Vagina (tissue), 2 donors: ENCODE data around the gene SCN5A.

Experiments used
- CTCF ChIP-seq, 3 experiments: fragments of 450-650 bp in 2 of 3; fragments of 200-600 bp in 1 of 3; sonication (generic) in 1 of 3; IDR thresholded peaks; one replicate each; pipeline ENCODE4 v1.5.1; 2017 to 2019; ENCODE audit warnings: antibody characterized with exemption in 3 of 3, mild to moderate bottlenecking in 2 of 3, moderate library complexity in 2 of 3
- POLR2A ChIP-seq, 2 donors: fragments of 450-650 bp; IDR thresholded peaks; one replicate each; pipeline ENCODE4 v1.6.1; 2017; ENCODE audit warnings: antibody characterized with exemption in 2 of 2, mild to moderate bottlenecking in 2 of 2, moderate library complexity in 2 of 2
- POLR2AphosphoS5 ChIP-seq, 2 donors: sonication (generic); formaldehyde crosslinking; IDR thresholded peaks; one replicate each; pipeline ENCODE4 v1.9.0; 2017; ENCODE audit warnings: antibody characterized with exemption in 2 of 2, mild to moderate bottlenecking in 2 of 2, low read depth in 1 of 2; ENCODE audit not compliant: insufficient read depth in 1 of 2

- no peak for TF ChIP-seq POLR2AphosphoS5 (IDR thresholded peaks at IDR 0.05; ENCODE audit: insufficient read depth in 1 of 2, low read depth in 1 of 2)
- no peak for TF ChIP-seq CTCF (IDR thresholded peaks at IDR 0.05)
- no peak for TF ChIP-seq POLR2A (IDR thresholded peaks at IDR 0.05)
Measured at GRCh38 chr3:38528457-38528856, 121.0 kb downstream of the SCN5A start.
